SU-DHL-6 (cell line): ENCODE measurements around the gene AP2A2.

ENCODE experiments used
- H2AFZ ChIP-seq: fragments of 200-600 bp; sonication (generic); 2 replicates; pipeline ENCODE4 v1.6.1; 2014; ENCODE audit warnings: low read depth, mild to moderate bottlenecking, moderate library complexity, mixed read lengths, antibody characterized with exemption, low read length; ENCODE audit not compliant: severe bottlenecking
- H3F3A ChIP-seq: fragments of 200-600 bp; shearing (Covaris generic); 2 replicates; pipeline ENCODE4 v1.6.0; 2016; ENCODE audit warnings: antibody characterized with exemption, mild to moderate bottlenecking; ENCODE audit not compliant: insufficient read depth
- H3K27ac ChIP-seq: fragments of 200-600 bp; sonication (generic); 2 replicates; pipeline ENCODE4 v1.5.1; 2016; ENCODE audit warnings: low read depth, mild to moderate bottlenecking, low read length, moderate library complexity, mixed read lengths
- H3K27me3 ChIP-seq: fragments of 200-600 bp; sonication (generic), shearing (Covaris generic); 2 replicates; pipeline ENCODE4 v1.6.0; 2014; ENCODE audit warnings: mild to moderate bottlenecking, low read length
- H3K36me3 ChIP-seq: fragments of 200-600 bp; sonication (generic); 2 replicates; pipeline ENCODE4 v1.6.1; 2014; ENCODE audit warnings: mild to moderate bottlenecking, low read length, mixed read lengths
- H3K4me2 ChIP-seq: fragments of 300-600, 200-600 bp; shearing (Covaris generic), sonication (generic); 2 replicates; pipeline ENCODE4 v1.6.0; 2014; ENCODE audit warnings: low read length, low read depth, mild to moderate bottlenecking; ENCODE audit not compliant: poor library complexity, severe bottlenecking
- H3K4me3 ChIP-seq: fragments of 200-600 bp; sonication (generic); 2 replicates; pipeline ENCODE4 v1.5.1; 2014; ENCODE audit warnings: antibody characterized with exemption, low read length, mild to moderate bottlenecking, mixed read lengths; ENCODE audit not compliant: insufficient read depth, poor library complexity, severe bottlenecking
- H3K79me2 ChIP-seq: fragments of 200-600 bp; sonication (generic); 2 replicates; pipeline ENCODE4 v1.6.1; 2014; ENCODE audit warnings: mild to moderate bottlenecking, low read length, moderate library complexity; ENCODE audit not compliant: insufficient read depth
- H3K9ac ChIP-seq: fragments of 200-600 bp; sonication (generic); 2 replicates; pipeline ENCODE4 v1.7.0; 2014; ENCODE audit warnings: mild to moderate bottlenecking, low read length
- H3K9me2 ChIP-seq: fragments of 200-600 bp; sonication (generic); replicated peaks from 2 replicates; pipeline ENCODE4 v1.6.1; 2014; ENCODE audit warnings: low read length; ENCODE audit not compliant: insufficient read depth
- H3K9me3 ChIP-seq: fragments of 200-600 bp; sonication (generic); 2 replicates; pipeline ENCODE4 v1.6.1; 2014; ENCODE audit warnings: low read length, mixed read lengths; ENCODE audit not compliant: insufficient read depth
- H4K20me1 ChIP-seq: fragments of 200-600 bp; sonication (generic); 2 replicates; pipeline ENCODE4 v1.6.1; 2014; ENCODE audit warnings: low read depth, mild to moderate bottlenecking, antibody characterized with exemption, low read length, moderate library complexity, mixed read lengths
- EZH2phosphoT487 ChIP-seq: fragments of 200-600 bp; sonication (generic), shearing (Covaris generic); conservative IDR thresholded peaks from 2 replicates; pipeline ENCODE4 v1.6.1; 2018; ENCODE audit warnings: mild to moderate bottlenecking, antibody characterized with exemption, low read length, moderate library complexity, mixed read lengths
- TF ChIP-seq, protein P1 (sequence below): fragments of 200-600 bp; sonication (generic); IDR thresholded peaks from one replicate; pipeline ENCODE4 v1.5.1; 2017; ENCODE audit warnings: antibody characterized with exemption, mild to moderate bottlenecking, low read length, moderate library complexity; ENCODE audit not compliant: insufficient read depth, poor library complexity, severe bottlenecking

Gene AP2A2

DNA sequence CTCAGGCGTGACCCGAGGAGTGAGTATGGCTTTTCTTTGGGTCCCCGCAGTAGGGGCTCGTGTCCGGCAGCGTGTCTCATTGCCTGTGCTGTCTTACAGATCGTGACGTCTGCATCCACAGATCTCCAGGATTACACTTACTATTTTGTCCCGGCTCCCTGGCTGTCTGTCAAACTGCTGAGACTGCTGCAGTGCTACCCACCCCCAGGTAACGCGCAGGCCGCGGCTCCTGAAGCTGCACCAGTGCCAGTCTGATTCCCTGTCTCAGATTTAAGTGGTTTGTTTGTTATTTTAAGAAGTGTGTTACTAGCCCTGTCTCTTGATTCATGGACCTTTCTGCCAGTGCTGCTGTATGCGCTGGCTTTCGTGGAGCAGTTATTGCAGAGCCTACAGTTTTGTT is 58.9 kb downstream of the AP2A2 start:
- Histone ChIP-seq H3K4me2 (no peak overlapping the region), H3K9ac (no peak overlapping the region), H3K9me2 (no peaks in the 10 kb centered on the region), H3K27ac (no peak overlapping the region), H3K9me3 (no peaks in the 10 kb centered on the region), H3K27me3 (no peaks in the 10 kb centered on the region), H2AFZ (no peak overlapping the region), H3F3A (no peaks in the 10 kb centered on the region), H3K79me2 (no peaks in the 10 kb centered on the region), H4K20me1 (no peaks in the 10 kb centered on the region), H3K4me3 (no peak overlapping the region), H3K36me3 (no peaks in the 10 kb centered on the region)
- TF ChIP-seq, protein P1, sequence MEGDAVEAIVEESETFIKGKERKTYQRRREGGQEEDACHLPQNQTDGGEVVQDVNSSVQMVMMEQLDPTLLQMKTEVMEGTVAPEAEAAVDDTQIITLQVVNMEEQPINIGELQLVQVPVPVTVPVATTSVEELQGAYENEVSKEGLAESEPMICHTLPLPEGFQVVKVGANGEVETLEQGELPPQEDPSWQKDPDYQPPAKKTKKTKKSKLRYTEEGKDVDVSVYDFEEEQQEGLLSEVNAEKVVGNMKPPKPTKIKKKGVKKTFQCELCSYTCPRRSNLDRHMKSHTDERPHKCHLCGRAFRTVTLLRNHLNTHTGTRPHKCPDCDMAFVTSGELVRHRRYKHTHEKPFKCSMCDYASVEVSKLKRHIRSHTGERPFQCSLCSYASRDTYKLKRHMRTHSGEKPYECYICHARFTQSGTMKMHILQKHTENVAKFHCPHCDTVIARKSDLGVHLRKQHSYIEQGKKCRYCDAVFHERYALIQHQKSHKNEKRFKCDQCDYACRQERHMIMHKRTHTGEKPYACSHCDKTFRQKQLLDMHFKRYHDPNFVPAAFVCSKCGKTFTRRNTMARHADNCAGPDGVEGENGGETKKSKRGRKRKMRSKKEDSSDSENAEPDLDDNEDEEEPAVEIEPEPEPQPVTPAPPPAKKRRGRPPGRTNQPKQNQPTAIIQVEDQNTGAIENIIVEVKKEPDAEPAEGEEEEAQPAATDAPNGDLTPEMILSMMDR: no peak
- no peak for TF ChIP-seq EZH2phosphoT487

DNA sequence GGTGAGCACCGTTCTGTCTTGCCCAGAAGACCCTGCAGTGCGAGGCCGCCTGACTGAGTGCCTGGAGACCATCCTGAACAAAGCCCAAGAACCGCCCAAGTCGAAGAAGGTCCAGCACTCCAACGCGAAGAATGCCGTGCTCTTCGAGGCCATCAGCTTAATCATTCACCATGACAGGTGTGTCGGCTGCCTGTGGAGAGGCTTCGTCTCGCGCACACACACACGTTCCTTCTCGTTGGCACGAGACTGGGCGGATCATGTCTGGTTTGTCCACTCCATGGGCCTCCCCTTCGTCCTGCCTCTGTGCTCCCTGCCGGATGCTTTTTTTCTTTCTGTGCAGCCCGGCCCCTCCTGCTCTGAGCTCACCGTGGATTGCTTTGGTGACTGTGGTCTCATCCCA is 59.7 kb downstream of the AP2A2 start:
- H3K4me2 ChIP-seq: no peak overlapping the region
- H3K27ac ChIP-seq: no peak overlapping the region
- no peak overlapping the region for H3K4me3 ChIP-seq
- H3K9ac ChIP-seq: no peak overlapping the region
- H4K20me1 ChIP-seq: no peaks in the 10 kb centered on the region
- H3K36me3 ChIP-seq: no peaks in the 10 kb centered on the region
- H3F3A ChIP-seq: no peaks in the 10 kb centered on the region
- no peaks in the 10 kb centered on the region for H3K9me3 ChIP-seq
- no peak for TF ChIP-seq EZH2phosphoT487
- TF ChIP-seq, protein P1: no peak
- H3K9me2 ChIP-seq: no peaks in the 10 kb centered on the region
- no peak overlapping the region for H2AFZ ChIP-seq
- H3K79me2 ChIP-seq: no peaks in the 10 kb centered on the region
- no peaks in the 10 kb centered on the region for H3K27me3 ChIP-seq

DNA sequence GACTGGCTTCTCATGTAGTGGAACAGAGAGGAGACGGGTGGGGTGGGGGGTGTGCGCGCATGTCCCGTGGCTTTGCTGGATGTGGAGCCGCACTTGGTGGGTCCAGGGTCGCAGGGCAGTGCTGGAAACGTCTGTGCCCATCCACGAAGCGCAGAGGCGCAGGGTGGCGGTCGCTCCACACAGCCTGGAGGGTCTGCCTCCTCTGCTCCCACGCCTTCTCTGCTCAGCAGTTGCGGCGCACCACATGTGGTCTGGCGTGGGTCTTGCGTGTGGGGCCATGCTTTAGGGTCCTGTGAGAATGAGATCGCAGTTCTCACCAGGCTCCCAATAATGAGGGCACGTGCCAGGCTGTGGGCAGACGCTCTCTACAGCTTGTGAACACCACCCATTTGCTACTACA is 60.2 kb downstream of the AP2A2 start:
- no peak overlapping the region for H3K4me3 ChIP-seq
- no peaks in the 10 kb centered on the region for H3K79me2 ChIP-seq
- no peaks in the 10 kb centered on the region for H3K36me3 ChIP-seq
- no peaks in the 10 kb centered on the region for H4K20me1 ChIP-seq
- H3K4me2 ChIP-seq: no peak overlapping the region
- H3K27me3 ChIP-seq: no peaks in the 10 kb centered on the region
- no peak overlapping the region for H3K9ac ChIP-seq
- no peaks in the 10 kb centered on the region for H3F3A ChIP-seq
- H3K27ac ChIP-seq: no peak overlapping the region
- H3K9me3 ChIP-seq: no peaks in the 10 kb centered on the region
- H3K9me2 ChIP-seq: no peaks in the 10 kb centered on the region
- TF ChIP-seq, protein P1: no peak
- no peak for TF ChIP-seq EZH2phosphoT487
- H2AFZ ChIP-seq: no peak overlapping the region
